22Rv1 (cell line): ENCODE measurements around the gene LSAMP.

Experiments
- CTCF ChIP-seq: fragments of 450-650 bp; IDR thresholded peaks from 2 replicates; pipeline ENCODE4 v1.5.1; 2017; ENCODE audit warnings: mild to moderate bottlenecking
- ZFX ChIP-seq: fragments of 450-650 bp; IDR thresholded peaks from 2 replicates; pipeline ENCODE4 v1.6.1; 2017; ENCODE audit warnings: antibody characterized with exemption, borderline replicate concordance

- TF ChIP-seq CTCF: no peak
- TF ChIP-seq ZFX: no peak
Observed at GRCh38 chr3:116124166-116124565, 321.1 kb downstream of the LSAMP start.
